Brain microvascular endothelial cell (primary cell): ENCODE measurements around the gene LRIT2.

ENCODE experiments used
- DNase-seq: peaks from one replicate; pipeline ENCODE4 v3.0.0-alpha.2; 2020
- H3K27ac ChIP-seq: fragments of 250-450 bp; sonication (Bioruptor Pico); 2 replicates; pipeline ENCODE4 v1.5.1; 2020; ENCODE audit warnings: mild to moderate bottlenecking, moderate library complexity
- H3K27me3 ChIP-seq: fragments of 250-450 bp; sonication (Bioruptor Pico); replicated peaks from 2 replicates; pipeline ENCODE4 v1.5.1; 2020; ENCODE audit warnings: mild to moderate bottlenecking
- H3K36me3 ChIP-seq: fragments of 250-450 bp; sonication (Bioruptor Pico); replicated peaks from 2 replicates; pipeline ENCODE4 v1.5.1; 2020; ENCODE audit warnings: mild to moderate bottlenecking
- H3K4me3 ChIP-seq: 2 replicates; pipeline ENCODE4 v1.5.1; 2011; ENCODE audit warnings: low read depth, mild to moderate bottlenecking, control low read depth, low read length, moderate library complexity
- CTCF ChIP-seq: IDR thresholded peaks from 2 replicates; pipeline ENCODE4 v1.5.1; 2011; ENCODE audit warnings: low read depth, mild to moderate bottlenecking, moderate library complexity, low read length, control low read depth, inconsistent platforms; ENCODE audit errors: missing control alignments
- in situ Hi-C: cut with HindIII; loops from 2 replicates; pipeline ENCODE4 v1.10.0; 2017; ENCODE audit warnings: low sequenced_read_pairs, low pct_ligation_motif_present

The LRIT2 gene

GRCh38 chr10:84258034-84258695, 32.8 kb upstream of the LRIT2 start:
- Histone ChIP-seq H3K4me3 (no peak overlapping the region), H3K36me3 (no peaks in the 10 kb centered on the region), H3K27me3 (no peaks in the 10 kb centered on the region), H3K27ac (no peak overlapping the region)
- in situ Hi-C loops, result loop anchor here (25.0 kb wide), 1 partner anchor 279 kb away; no protein-coding TSS in a partner anchor
- no peak for DNase-seq
- TF ChIP-seq CTCF, result no peak

GRCh38 chr10:84257343-84258020, 32.1 kb upstream of the LRIT2 start:
- in situ Hi-C loops, result loop anchor here (25.0 kb wide), 1 partner anchor 280 kb away; no protein-coding TSS in a partner anchor
- no peaks in the 10 kb centered on the region for H3K36me3 ChIP-seq
- H3K27ac ChIP-seq, result no peak overlapping the region
- no peak overlapping the region for H3K4me3 ChIP-seq
- TF ChIP-seq CTCF, result no peak
- no peak for DNase-seq
- no peaks in the 10 kb centered on the region for H3K27me3 ChIP-seq

GRCh38 chr10:84256510-84257342, 31.4 kb upstream of the LRIT2 start:
- no peak overlapping the region for H3K4me3 ChIP-seq
- DNase-seq, result peak; percentile 31
- TF ChIP-seq CTCF, result peak; percentile 84
- H3K27me3 ChIP-seq, result no peaks in the 10 kb centered on the region
- no peaks in the 10 kb centered on the region for H3K36me3 ChIP-seq
- in situ Hi-C loops, result loop anchor here (25.0 kb wide), 1 partner anchor 281 kb away; no protein-coding TSS in a partner anchor
- H3K27ac ChIP-seq, result no peak overlapping the region

- Histone ChIP-seq H3K4me3 (no peak overlapping the region), H3K36me3 (no peaks in the 10 kb centered on the region), H3K27ac (no peak overlapping the region), H3K27me3 (no peaks in the 10 kb centered on the region)
- in situ Hi-C loops, result loop anchor here (25.0 kb wide), 1 partner anchor 282 kb away; no protein-coding TSS in a partner anchor
- no peak for TF ChIP-seq CTCF
- no peak for DNase-seq
Observed at GRCh38 chr10:84254552-84255478, 29.5 kb upstream of the LRIT2 start.

GRCh38 chr10:84248794-84249193, 23.4 kb upstream of the LRIT2 start:
- H3K4me3 ChIP-seq, result no peak overlapping the region
- in situ Hi-C loops, result no loop called here
- H3K27ac ChIP-seq, result no peak overlapping the region
- no peak for DNase-seq
- no peaks in the 10 kb centered on the region for H3K27me3 ChIP-seq
- H3K36me3 ChIP-seq, result no peaks in the 10 kb centered on the region
- no peak for TF ChIP-seq CTCF
